Kidney epithelial cell (primary cell): ENCODE data around the gene ADGB. TPM values are rescaled to one million over a fixed set of nuclear protein-coding genes. Genes with fewer than 3 reads are reported as not detected.

Source experiments
- DNase-seq: peaks from one replicate; pipeline ENCODE4 v3.0.0-alpha.2; 2010; ENCODE audit warnings: low read depth
- H3K27me3 ChIP-seq: 2 replicates; pipeline ENCODE4 v1.6.0; 2011; ENCODE audit warnings: low read length; ENCODE audit not compliant: control insufficient read depth, insufficient read depth
- H3K36me3 ChIP-seq: 2 replicates; pipeline ENCODE4 v1.5.1; 2011; ENCODE audit warnings: low read length; ENCODE audit not compliant: control insufficient read depth, insufficient read depth
- H3K4me3 ChIP-seq: 2 replicates; pipeline ENCODE4 v1.5.1; 2011; ENCODE audit warnings: low read depth, mild to moderate bottlenecking, control low read depth, low read length
- CTCF ChIP-seq: IDR thresholded peaks from 2 replicates; pipeline ENCODE4 v1.5.1; 2011; ENCODE audit warnings: mild to moderate bottlenecking, moderate library complexity, low read length, control low read depth, inconsistent platforms; ENCODE audit not compliant: insufficient read depth, poor library complexity, severe bottlenecking
- total RNA-seq: library from RNA; depleted of rRNA; stranded (reverse); fragments of >200 nt; gene quantifications from 2 replicates; pipeline ENCODE4 v1.2.3, GENCODE V29; 2015

The ADGB gene
- total RNA-seq, 1 donor from 2014 or later: not detected

GRCh38 chr6:146590492-146590891 lies 8.3 kb upstream of the ADGB start:
- no peak for DNase-seq
- H3K4me3 ChIP-seq: no peak overlapping the region
- no peak for TF ChIP-seq CTCF
- H3K36me3 ChIP-seq: no peaks in the 10 kb centered on the region
- no peaks in the 10 kb centered on the region for H3K27me3 ChIP-seq

- no peak for TF ChIP-seq CTCF
- no peaks in the 10 kb centered on the region for H3K27me3 ChIP-seq
- no peak overlapping the region for H3K4me3 ChIP-seq
- H3K36me3 ChIP-seq: no peaks in the 10 kb centered on the region
- DNase-seq: no peak
These were observed 6.3 kb upstream of the ADGB start for GRCh38 chr6:146592451-146592850.

GRCh38 chr6:146593986-146594385 lies 4.8 kb upstream of the ADGB start:
- Histone ChIP-seq H3K36me3 (no peaks in the 10 kb centered on the region), H3K4me3 (no peak overlapping the region), H3K27me3 (no peaks in the 10 kb centered on the region)
- TF ChIP-seq CTCF: no peak
- DNase-seq: no peak

- no peaks in the 10 kb centered on the region for H3K36me3 ChIP-seq
- H3K4me3 ChIP-seq: no peak overlapping the region
- DNase-seq: no peak
- TF ChIP-seq CTCF: no peak
- H3K27me3 ChIP-seq: no peaks in the 10 kb centered on the region
These were observed 4.3 kb upstream of the ADGB start for GRCh38 chr6:146594495-146594894.

GRCh38 chr6:146595972-146596731 lies 2.6 kb upstream of the ADGB start:
- no peak for DNase-seq
- no peak for TF ChIP-seq CTCF
- Histone ChIP-seq H3K36me3 (no peaks in the 10 kb centered on the region), H3K4me3 (no peak overlapping the region), H3K27me3 (no peaks in the 10 kb centered on the region)

GRCh38 chr6:146601352-146601751 lies 2.6 kb downstream of the ADGB start:
- H3K4me3 ChIP-seq: no peak overlapping the region
- H3K27me3 ChIP-seq: no peaks in the 10 kb centered on the region
- H3K36me3 ChIP-seq: no peaks in the 10 kb centered on the region
- DNase-seq: no peak
- no peak for TF ChIP-seq CTCF
